ENCODE data around the gene MS4A10. TPM values are rescaled to one million over a fixed set of nuclear protein-coding genes. Genes with fewer than 3 reads are reported as not detected.
A peak's percentile ranks its signal among the peaks of the same experiment; 100 is the strongest.
"Not testable (repeated sequence)": the region's sequence is repeated elsewhere in the genome, so short reads cannot be mapped to it uniquely, and the experiment has no call there.

Gene MS4A10
- total RNA-seq (2014; rRNA removed; shearing (Covaris generic)), result not detected in 2 replicates

- Histone ChIP-seq H3K27me3 (no peaks in the 10 kb centered on the region), H3K27ac (no peak within 1 kb of the TSS), H3K9me3 (replicated peaks) (no peaks in the 10 kb centered on the region), H3K4me3 (no peak within 1 kb of the TSS), H3K36me3 (no peaks in the 10 kb centered on the region), H3K4me1 (no peaks in the 10 kb centered on the region)
- no peak for DNase-seq
Observed at GRCh38 chr11:60785136-60785535, at the start of gene MS4A10. TSS of gene MS4A10 (plus strand) at chr11:60785333. CDS start at chr11:60790336, 5,003 bp downstream.

- Histone ChIP-seq H3K27ac (no peak overlapping the region), H3K4me1 (no peaks in the 10 kb centered on the region), H3K36me3 (no peaks in the 10 kb centered on the region), H3K4me3 (no peak overlapping the region), H3K9me3 (replicated peaks) (no peaks in the 10 kb centered on the region), H3K27me3 (no peaks in the 10 kb centered on the region)
- DNase-seq, result no peak
Observed at GRCh38 chr11:60739114-60739513, 46.0 kb upstream of the MS4A10 start.

- no peak overlapping the region for H3K27ac ChIP-seq
- no peaks in the 10 kb centered on the region for H3K27me3 ChIP-seq
- no peaks in the 10 kb centered on the region for H3K9me3 ChIP-seq (replicated peaks)
- DNase-seq, result no peak
- H3K4me1 ChIP-seq, result no peaks in the 10 kb centered on the region
- H3K36me3 ChIP-seq, result no peaks in the 10 kb centered on the region
- H3K4me3 ChIP-seq, result no peak overlapping the region
Observed at GRCh38 chr11:60740573-60740972, 44.6 kb upstream of the MS4A10 start.

GRCh38 chr11:60741421-60741820 is 43.7 kb upstream of the MS4A10 start:
- Histone ChIP-seq H3K27me3 (no peaks in the 10 kb centered on the region), H3K4me3 (no peak overlapping the region), H3K36me3 (no peaks in the 10 kb centered on the region), H3K27ac (no peak overlapping the region), H3K4me1 (no peaks in the 10 kb centered on the region), H3K9me3 (replicated peaks) (no peaks in the 10 kb centered on the region)
- DNase-seq, result no peak

- Histone ChIP-seq H3K27ac (no peak overlapping the region), H3K9me3 (replicated peaks) (no peaks in the 10 kb centered on the region), H3K27me3 (no peaks in the 10 kb centered on the region), H3K4me1 (no peaks in the 10 kb centered on the region), H3K4me3 (no peak overlapping the region), H3K36me3 (no peaks in the 10 kb centered on the region)
- no peak for DNase-seq
Observed at GRCh38 chr11:60743058-60743457, 42.1 kb upstream of the MS4A10 start.

- no peaks in the 10 kb centered on the region for H3K4me1 ChIP-seq
- H3K27me3 ChIP-seq, result no peaks in the 10 kb centered on the region
- no peak overlapping the region for H3K27ac ChIP-seq
- no peak overlapping the region for H3K4me3 ChIP-seq
- DNase-seq, result no peak
- H3K36me3 ChIP-seq, result no peaks in the 10 kb centered on the region
- no peaks in the 10 kb centered on the region for H3K9me3 ChIP-seq (replicated peaks)
Observed at GRCh38 chr11:60744114-60744513, 41.0 kb upstream of the MS4A10 start.

- no peaks in the 10 kb centered on the region for H3K36me3 ChIP-seq
- H3K4me1 ChIP-seq, result no peaks in the 10 kb centered on the region
- H3K27ac ChIP-seq, result no peak overlapping the region
- DNase-seq, result no peak
- no peak overlapping the region for H3K4me3 ChIP-seq
- H3K9me3 ChIP-seq (replicated peaks), result no peaks in the 10 kb centered on the region
- H3K27me3 ChIP-seq, result no peaks in the 10 kb centered on the region
Observed at GRCh38 chr11:60747359-60747873, 37.7 kb upstream of the MS4A10 start.

GRCh38 chr11:60748225-60748624 is 36.9 kb upstream of the MS4A10 start:
- H3K9me3 ChIP-seq (replicated peaks), result no peaks in the 10 kb centered on the region
- no peak for DNase-seq
- no peaks in the 10 kb centered on the region for H3K27me3 ChIP-seq
- no peaks in the 10 kb centered on the region for H3K36me3 ChIP-seq
- H3K4me3 ChIP-seq, result no peak overlapping the region
- H3K4me1 ChIP-seq, result no peaks in the 10 kb centered on the region
- no peak overlapping the region for H3K27ac ChIP-seq

GRCh38 chr11:60748821-60749220 is 36.3 kb upstream of the MS4A10 start:
- DNase-seq, result no peak
- Histone ChIP-seq H3K4me3 (no peak overlapping the region), H3K36me3 (no peaks in the 10 kb centered on the region)

GRCh38 chr11:60750911-60751310 is 34.2 kb upstream of the MS4A10 start:
- Histone ChIP-seq H3K4me3 (no peak overlapping the region), H3K27ac (no peak overlapping the region), H3K36me3 (no peaks in the 10 kb centered on the region), H3K27me3 (no peaks in the 10 kb centered on the region), H3K4me1 (no peaks in the 10 kb centered on the region), H3K9me3 (replicated peaks) (no peaks in the 10 kb centered on the region)
- no peak for DNase-seq

More at GRCh38 chr11:60748821-60749220, 36.3 kb upstream of the MS4A10 start:
- Histone ChIP-seq H3K4me1 (no peaks in the 10 kb centered on the region), H3K9me3 (replicated peaks) (no peaks in the 10 kb centered on the region), H3K27me3 (no peaks in the 10 kb centered on the region), H3K27ac (no peak overlapping the region)

GRCh38 chr11:60753309-60753708 is 31.8 kb upstream of the MS4A10 start:
- Histone ChIP-seq H3K27me3 (no peaks in the 10 kb centered on the region), H3K4me1 (no peaks in the 10 kb centered on the region), H3K36me3 (no peaks in the 10 kb centered on the region), H3K9me3 (replicated peaks) (no peaks in the 10 kb centered on the region), H3K27ac (no peak overlapping the region), H3K4me3 (no peak overlapping the region)
- DNase-seq, result no peak

GRCh38 chr11:60754887-60755286 is 30.2 kb upstream of the MS4A10 start:
- Histone ChIP-seq H3K4me3 (no peak overlapping the region), H3K27me3 (no peaks in the 10 kb centered on the region), H3K27ac (no peak overlapping the region), H3K4me1 (no peaks in the 10 kb centered on the region), H3K36me3 (no peaks in the 10 kb centered on the region), H3K9me3 (replicated peaks) (no peaks in the 10 kb centered on the region)
- DNase-seq, result no peak

- Histone ChIP-seq H3K4me3 (no peak within 1 kb of the TSS), H3K36me3 (no peaks in the 10 kb centered on the region), H3K4me1 (no peaks in the 10 kb centered on the region), H3K9me3 (replicated peaks) (no peaks in the 10 kb centered on the region), H3K27ac (no peak within 1 kb of the TSS), H3K27me3 (0 out of 2 replicates have a peak, but pooled peaks cover 2% of the 10 kb centered on the region)
- peak in 1 of 2 experiments; percentile 34 for DNase-seq
Observed at GRCh38 chr11:60756307-60757032, 28.7 kb upstream of the MS4A10 start, which contains the start of gene MS4A15. TSS of gene MS4A15 (plus strand) at chr11:60756867. CDS start at chr11:60763734, 6,867 bp downstream.

- no peak overlapping the region for H3K27ac ChIP-seq
- no peaks in the 10 kb centered on the region for H3K36me3 ChIP-seq
- no peak for DNase-seq
- 0 out of 2 replicates have a peak, but pooled peaks cover 2% of the 10 kb centered on the region for H3K27me3 ChIP-seq
- no peak overlapping the region for H3K4me3 ChIP-seq
- H3K9me3 ChIP-seq (replicated peaks), result no peaks in the 10 kb centered on the region
- no peaks in the 10 kb centered on the region for H3K4me1 ChIP-seq
Observed at GRCh38 chr11:60757231-60757800, 27.8 kb upstream of the MS4A10 start.

GRCh38 chr11:60758671-60759070 is 26.5 kb upstream of the MS4A10 start:
- not testable (repeated sequence) for H3K27me3 ChIP-seq; H3K4me3 ChIP-seq; H3K36me3 ChIP-seq; H3K4me1 ChIP-seq; H3K27ac ChIP-seq; H3K9me3 ChIP-seq (replicated peaks); DNase-seq
